HG03095 (cell line): ENCODE results near the gene TTC21B.

Experiments
- ATAC-seq: cut with Tn5 transposase; IDR thresholded peaks from one replicate; pipeline ENCODE4 v1.9.1; 2021; ENCODE audit warnings: moderate library complexity; ENCODE audit not compliant: unreplicated experiment

The TTC21B gene

DNA sequence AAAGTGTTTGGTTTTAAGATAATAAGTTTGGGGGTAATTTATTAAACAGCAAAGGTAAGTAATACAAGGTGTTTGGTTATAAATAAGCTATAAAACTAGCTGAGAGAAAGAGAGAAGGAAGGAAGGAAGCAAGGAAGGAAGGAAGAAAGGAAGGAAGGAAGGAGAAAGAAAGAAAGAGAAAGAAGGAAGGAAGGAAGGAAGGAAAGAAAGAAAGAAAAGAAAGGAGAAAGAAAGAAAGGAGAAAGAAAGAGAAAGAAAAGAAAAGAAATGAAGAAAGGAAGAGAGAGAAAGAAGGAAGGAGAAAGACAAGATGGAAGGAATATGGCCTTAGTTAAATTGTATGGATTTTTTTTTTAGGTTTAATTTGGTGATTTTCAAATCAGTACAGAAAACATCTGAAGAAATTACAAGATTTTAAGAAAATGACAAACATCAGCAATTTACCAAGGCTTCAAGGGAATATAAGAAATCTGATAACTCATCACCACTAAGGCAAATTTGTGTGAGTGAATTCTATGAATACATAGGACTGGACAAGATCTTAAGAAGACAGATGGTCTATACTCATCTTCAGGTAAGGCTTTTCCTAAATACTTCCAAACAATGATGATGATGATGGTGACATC is 113.1 kb downstream of the TTC21B start:
- ATAC-seq, result no peak

GRCh38 chr2:165839610-165840009 is 114.0 kb downstream of the TTC21B start:
- ATAC-seq, result no peak

DNA sequence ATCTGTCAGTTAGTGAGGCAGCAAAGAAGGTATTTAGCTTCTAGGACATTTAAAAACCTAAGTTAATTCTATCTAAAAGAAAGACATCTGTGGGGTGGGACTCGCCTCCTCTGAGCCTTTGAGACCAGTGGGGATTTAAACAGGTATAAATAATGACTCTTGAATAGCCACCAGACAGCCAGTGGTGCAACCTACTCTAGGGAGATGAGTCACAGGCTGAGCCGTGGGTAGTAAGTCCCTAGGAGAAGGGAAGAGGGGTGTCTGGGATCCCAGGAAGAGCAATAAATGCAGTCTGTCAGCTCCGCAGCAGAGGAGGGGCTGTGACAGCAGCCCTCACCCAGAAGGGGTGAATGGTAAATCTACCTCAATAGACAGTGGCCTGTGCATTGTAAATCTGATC is 116.5 kb downstream of the TTC21B start:
- no peak for ATAC-seq

DNA sequence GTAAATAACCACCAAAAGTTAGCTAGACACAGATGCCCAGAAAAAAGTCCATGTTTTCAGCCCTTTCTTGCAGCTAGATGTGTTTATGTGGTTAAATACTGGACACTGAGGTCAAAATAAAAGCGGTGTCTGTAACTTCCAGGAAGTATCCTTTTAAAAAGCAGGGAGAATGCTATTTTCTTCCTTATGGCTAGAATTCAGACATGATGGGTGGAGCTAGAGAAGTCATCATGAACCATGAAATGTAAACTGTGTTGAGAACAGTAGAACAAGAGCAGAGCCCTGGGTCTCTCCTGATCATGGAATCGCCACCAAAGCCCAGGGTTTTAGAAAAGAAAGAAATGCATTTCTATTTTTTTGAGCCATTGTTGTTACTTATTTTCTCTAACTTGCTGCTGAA is 118.2 kb downstream of the TTC21B start:
- no peak for ATAC-seq

DNA sequence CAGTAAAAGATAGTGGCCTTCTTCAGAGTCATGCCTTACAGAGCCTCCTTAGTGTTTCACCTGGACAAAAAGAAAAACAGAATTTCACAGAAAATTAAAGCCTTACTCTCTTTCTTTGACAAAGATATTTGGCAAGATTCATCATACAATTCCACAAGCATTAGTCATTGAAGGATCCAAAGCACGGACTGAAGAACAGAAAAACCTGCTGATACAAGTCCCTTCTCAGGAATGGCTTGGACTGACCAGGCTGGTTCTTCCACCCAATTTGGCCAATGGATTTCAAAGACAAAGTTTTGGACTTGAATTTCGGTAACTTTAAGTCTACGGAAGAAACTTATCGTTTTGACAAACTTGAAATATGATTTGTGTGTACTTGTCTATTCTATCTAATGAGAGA is 120.4 kb downstream of the TTC21B start:
- ATAC-seq, result no peak

- no peak for ATAC-seq
Observed at GRCh38 chr2:165827921-165828276, 125.7 kb downstream of the TTC21B start.

- no peak for ATAC-seq
Observed at GRCh38 chr2:165827016-165827920, 126.3 kb downstream of the TTC21B start.

DNA sequence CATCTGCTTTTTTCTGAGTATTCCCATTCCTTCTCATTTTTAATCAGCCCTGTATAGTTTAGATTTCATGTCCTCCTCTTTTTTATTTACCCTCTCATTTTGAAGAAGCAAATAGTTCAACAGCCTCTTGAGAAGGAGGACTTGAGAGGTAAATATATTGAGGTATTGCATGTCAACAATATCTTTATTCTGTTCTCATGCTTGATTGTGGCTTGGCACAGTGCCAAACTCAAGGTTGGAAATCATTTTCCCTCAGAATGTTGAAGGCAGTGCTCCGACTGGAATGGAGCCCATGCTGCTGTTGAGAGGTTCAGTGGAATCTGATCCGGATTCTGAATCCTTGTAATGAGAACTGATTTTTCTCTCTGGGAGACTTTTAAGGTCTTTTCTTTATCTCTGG is 128.5 kb downstream of the TTC21B start:
- no peak for ATAC-seq
